DOHH2 (cell line): ENCODE data around the gene SLC39A9.

Experiments
- H3F3A ChIP-seq: fragments of 200-600 bp; sonication (generic), shearing (Covaris generic); 2 replicates; pipeline ENCODE4 v1.6.0; 2016; ENCODE audit warnings: antibody characterized with exemption, mild to moderate bottlenecking; ENCODE audit not compliant: control insufficient read depth, insufficient read depth
- H3K27ac ChIP-seq: fragments of 200-600 bp; sonication (generic); 2 replicates; pipeline ENCODE4 v1.5.1; 2014; ENCODE audit warnings: low read depth, mild to moderate bottlenecking, low read length, moderate library complexity
- H3K27me3 ChIP-seq: fragments of 200-600 bp; sonication (generic); 2 replicates; pipeline ENCODE4 v1.6.1; 2014; ENCODE audit warnings: mild to moderate bottlenecking, low read length, mixed read lengths; ENCODE audit not compliant: control insufficient read depth
- H3K36me3 ChIP-seq: fragments of 200-600 bp; sonication (generic); 2 replicates; pipeline ENCODE4 v1.6.1; 2014; ENCODE audit warnings: mild to moderate bottlenecking, low read length, moderate library complexity, mixed read lengths; ENCODE audit not compliant: control insufficient read depth
- H3K4me1 ChIP-seq: fragments of 200-600 bp; sonication (generic); 2 replicates; pipeline ENCODE4 v1.6.1; 2014; ENCODE audit warnings: mild to moderate bottlenecking, low read length, mixed read lengths; ENCODE audit not compliant: control insufficient read depth
- H3K4me2 ChIP-seq: fragments of 200-600 bp; sonication (generic); 2 replicates; pipeline ENCODE4 v1.6.0; 2014; ENCODE audit warnings: mild to moderate bottlenecking, low read length, moderate library complexity
- H3K4me3 ChIP-seq: fragments of 200-600 bp; sonication (generic); 2 replicates; pipeline ENCODE4 v1.5.1; 2014; ENCODE audit warnings: mild to moderate bottlenecking, low read length, mixed read lengths
- H3K79me2 ChIP-seq: fragments of 200-600 bp; sonication (generic); 2 replicates; pipeline ENCODE4 v1.6.1; 2014; ENCODE audit warnings: mild to moderate bottlenecking, low read length, mixed read lengths; ENCODE audit not compliant: control insufficient read depth
- H3K9me2 ChIP-seq: fragments of 200-600 bp; sonication (generic); replicated peaks from 2 replicates; pipeline ENCODE4 v1.6.1; 2014; ENCODE audit warnings: mild to moderate bottlenecking, low read length, mixed read lengths; ENCODE audit not compliant: control insufficient read depth
- H3K9me3 ChIP-seq: fragments of 200-600 bp; sonication (generic); 2 replicates; pipeline ENCODE4 v1.6.1; 2014; ENCODE audit warnings: antibody characterized with exemption, low read length, mixed read lengths; ENCODE audit not compliant: control insufficient read depth, insufficient read depth
- H4K20me1 ChIP-seq: fragments of 200-600 bp; sonication (generic); 2 replicates; pipeline ENCODE4 v1.6.0; 2014; ENCODE audit warnings: low read depth, mild to moderate bottlenecking, antibody characterized with exemption, low read length, moderate library complexity; ENCODE audit not compliant: control insufficient read depth, insufficient read depth
- EZH2phosphoT487 ChIP-seq: fragments of 200-600 bp; sonication (generic); IDR thresholded peaks from 2 replicates; pipeline ENCODE4 v1.6.1; 2017; ENCODE audit warnings: borderline replicate concordance, mild to moderate bottlenecking, antibody characterized with exemption, low read length, moderate library complexity, mixed read lengths
- TF ChIP-seq, protein P1 (sequence below): fragments of 200-600 bp; sonication (generic); IDR thresholded peaks from one replicate; pipeline ENCODE4 v1.5.1; 2014; ENCODE audit warnings: antibody characterized with exemption, mild to moderate bottlenecking, low read depth, low read length; ENCODE audit not compliant: poor library complexity, severe bottlenecking

The SLC39A9 gene

DNA sequence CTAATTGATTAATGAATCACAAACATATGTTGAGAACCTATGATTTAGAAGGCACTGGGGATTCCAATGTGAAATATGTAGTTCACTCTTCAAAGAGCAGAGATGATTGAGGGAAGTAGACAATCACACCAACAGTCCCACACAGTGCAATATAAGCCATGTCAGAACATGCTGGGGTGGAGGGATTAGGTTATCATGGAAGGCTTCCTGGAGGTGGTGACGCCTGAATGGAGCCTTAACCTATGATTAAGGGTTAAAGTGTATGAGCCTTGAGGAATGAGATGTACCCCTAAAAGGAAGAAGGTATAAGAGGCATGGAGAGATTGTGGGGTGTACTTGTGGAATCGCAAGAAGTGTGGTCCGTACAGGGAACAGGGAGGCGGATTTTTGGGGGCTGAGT lies 31.7 kb upstream of the SLC39A9 start:
- TF ChIP-seq EZH2phosphoT487: no peak
- TF ChIP-seq, protein P1, sequence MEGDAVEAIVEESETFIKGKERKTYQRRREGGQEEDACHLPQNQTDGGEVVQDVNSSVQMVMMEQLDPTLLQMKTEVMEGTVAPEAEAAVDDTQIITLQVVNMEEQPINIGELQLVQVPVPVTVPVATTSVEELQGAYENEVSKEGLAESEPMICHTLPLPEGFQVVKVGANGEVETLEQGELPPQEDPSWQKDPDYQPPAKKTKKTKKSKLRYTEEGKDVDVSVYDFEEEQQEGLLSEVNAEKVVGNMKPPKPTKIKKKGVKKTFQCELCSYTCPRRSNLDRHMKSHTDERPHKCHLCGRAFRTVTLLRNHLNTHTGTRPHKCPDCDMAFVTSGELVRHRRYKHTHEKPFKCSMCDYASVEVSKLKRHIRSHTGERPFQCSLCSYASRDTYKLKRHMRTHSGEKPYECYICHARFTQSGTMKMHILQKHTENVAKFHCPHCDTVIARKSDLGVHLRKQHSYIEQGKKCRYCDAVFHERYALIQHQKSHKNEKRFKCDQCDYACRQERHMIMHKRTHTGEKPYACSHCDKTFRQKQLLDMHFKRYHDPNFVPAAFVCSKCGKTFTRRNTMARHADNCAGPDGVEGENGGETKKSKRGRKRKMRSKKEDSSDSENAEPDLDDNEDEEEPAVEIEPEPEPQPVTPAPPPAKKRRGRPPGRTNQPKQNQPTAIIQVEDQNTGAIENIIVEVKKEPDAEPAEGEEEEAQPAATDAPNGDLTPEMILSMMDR: no peak
- no peak overlapping the region for H3K27ac ChIP-seq
- H3K4me3 ChIP-seq: no peak overlapping the region
- H3K36me3 ChIP-seq: no peaks in the 10 kb centered on the region
- peaks cover 12% of the 10 kb centered on the region for H3K27me3 ChIP-seq
- H3K4me1 ChIP-seq: no peaks in the 10 kb centered on the region
- H3F3A ChIP-seq: no peaks in the 10 kb centered on the region
- H3K4me2 ChIP-seq: no peak overlapping the region
- H3K79me2 ChIP-seq: no peaks in the 10 kb centered on the region
- no peaks in the 10 kb centered on the region for H3K9me2 ChIP-seq
- no peaks in the 10 kb centered on the region for H3K9me3 ChIP-seq
- no peaks in the 10 kb centered on the region for H4K20me1 ChIP-seq

GRCh38 chr14:69368381-69368780 lies 30.1 kb upstream of the SLC39A9 start:
- Histone ChIP-seq H3K9me2 (no peaks in the 10 kb centered on the region), H3K9me3 (no peaks in the 10 kb centered on the region), H3K79me2 (no peaks in the 10 kb centered on the region), H3F3A (peaks cover under 1% of the 10 kb centered on the region; the same call in 1 of the 2 replicates), H3K27ac (no peak overlapping the region), H3K27me3 (peaks cover 11% of the 10 kb centered on the region), H3K4me2 (no peak overlapping the region), H3K4me3 (no peak overlapping the region), H3K4me1 (no peaks in the 10 kb centered on the region), H4K20me1 (no peaks in the 10 kb centered on the region), H3K36me3 (no peaks in the 10 kb centered on the region)
- TF ChIP-seq, protein P1: no peak

GRCh38 chr14:69370061-69370460 lies 28.4 kb upstream of the SLC39A9 start:
- H3K4me3 ChIP-seq: no peak overlapping the region
- H3K9me2 ChIP-seq: no peaks in the 10 kb centered on the region
- TF ChIP-seq EZH2phosphoT487: no peak
- TF ChIP-seq, protein P1: no peak
- H3K79me2 ChIP-seq: no peaks in the 10 kb centered on the region
- H4K20me1 ChIP-seq: no peaks in the 10 kb centered on the region
- peaks cover 3% of the 10 kb centered on the region for H3K36me3 ChIP-seq
- peaks cover 3% of the 10 kb centered on the region; the same call in 1 of the 2 replicates for H3F3A ChIP-seq
- H3K4me1 ChIP-seq: no peaks in the 10 kb centered on the region
- H3K27ac ChIP-seq: no peak overlapping the region
- H3K4me2 ChIP-seq: no peak overlapping the region
- H3K9me3 ChIP-seq: no peaks in the 10 kb centered on the region
- H3K27me3 ChIP-seq: no peaks in the 10 kb centered on the region

GRCh38 chr14:69372146-69372545 lies 26.3 kb upstream of the SLC39A9 start:
- no peaks in the 10 kb centered on the region for H3K9me2 ChIP-seq
- H3K4me1 ChIP-seq: no peaks in the 10 kb centered on the region
- TF ChIP-seq, protein P1: no peak
- no peak for TF ChIP-seq EZH2phosphoT487
- H3K27me3 ChIP-seq: no peaks in the 10 kb centered on the region
- H3K27ac ChIP-seq: no peak overlapping the region
- H3K36me3 ChIP-seq: peaks cover 24% of the 10 kb centered on the region
- H3F3A ChIP-seq: peaks cover 3% of the 10 kb centered on the region; the same call in 1 of the 2 replicates
- no peak overlapping the region for H3K4me3 ChIP-seq
- no peaks in the 10 kb centered on the region for H3K79me2 ChIP-seq
- no peaks in the 10 kb centered on the region; the same call in 1 of the 2 replicates for H3K9me3 ChIP-seq
- no peaks in the 10 kb centered on the region for H4K20me1 ChIP-seq
- H3K4me2 ChIP-seq: no peak overlapping the region
